HG03432 (cell line): ENCODE data around the gene CACNG1.

Experiments used
- ATAC-seq: cut with Tn5 transposase; IDR thresholded peaks from one replicate; pipeline ENCODE4 v1.9.1; 2021; ENCODE audit warnings: mild to moderate bottlenecking, moderate library complexity; ENCODE audit not compliant: unreplicated experiment

The CACNG1 gene

DNA sequence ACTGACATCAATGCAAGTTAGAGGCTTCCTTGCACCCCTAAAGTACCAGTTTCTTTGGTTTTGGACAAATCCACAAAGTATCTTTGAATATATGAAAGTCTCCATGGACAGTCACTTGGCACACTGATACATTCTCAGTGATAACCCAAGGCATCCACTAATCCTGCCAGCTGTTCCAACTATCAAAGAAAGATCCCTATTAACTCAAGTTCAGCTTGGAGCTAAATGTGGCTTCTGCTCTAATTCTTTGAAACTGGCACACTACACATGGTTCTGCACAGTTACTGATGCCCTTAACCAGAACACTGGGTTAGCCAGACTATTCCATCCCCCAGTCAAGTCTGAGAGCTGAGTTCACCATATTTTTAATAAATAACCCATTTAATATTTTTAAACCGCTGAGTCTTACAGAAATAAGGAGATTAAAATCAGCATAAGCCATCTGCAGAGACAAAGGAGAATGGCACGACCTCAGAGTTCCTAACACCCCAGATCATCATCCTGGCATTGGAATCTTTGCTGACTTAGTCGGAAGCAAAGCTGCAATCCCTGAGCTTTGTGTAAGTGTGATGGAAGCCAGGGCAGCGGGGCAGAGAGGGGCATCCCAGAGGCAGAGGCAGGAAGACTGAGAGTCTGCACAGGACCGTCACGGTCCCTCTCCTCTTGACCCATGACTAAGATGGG, 6.3 kb downstream of the CACNG1 start:
- no peak for ATAC-seq

DNA sequence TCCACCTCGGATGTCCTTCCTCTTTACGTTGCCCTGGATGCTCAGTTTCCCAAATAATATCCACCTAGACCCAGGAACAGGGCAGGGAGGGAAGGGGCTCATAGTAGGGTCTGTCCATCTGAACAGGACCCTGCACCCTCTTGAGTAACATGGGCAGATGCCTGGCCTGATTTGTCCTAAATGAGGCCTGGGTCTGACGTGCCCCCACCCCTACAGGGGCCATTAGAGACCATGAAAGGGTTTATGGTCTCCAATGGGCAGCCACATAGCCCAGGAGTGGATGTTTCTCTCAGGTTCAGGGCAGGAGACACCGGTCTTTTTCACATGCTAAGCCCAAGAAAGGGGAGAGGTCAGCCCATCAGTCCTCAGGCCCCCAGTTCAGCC, 6.8 kb downstream of the CACNG1 start:
- ATAC-seq: no peak

DNA sequence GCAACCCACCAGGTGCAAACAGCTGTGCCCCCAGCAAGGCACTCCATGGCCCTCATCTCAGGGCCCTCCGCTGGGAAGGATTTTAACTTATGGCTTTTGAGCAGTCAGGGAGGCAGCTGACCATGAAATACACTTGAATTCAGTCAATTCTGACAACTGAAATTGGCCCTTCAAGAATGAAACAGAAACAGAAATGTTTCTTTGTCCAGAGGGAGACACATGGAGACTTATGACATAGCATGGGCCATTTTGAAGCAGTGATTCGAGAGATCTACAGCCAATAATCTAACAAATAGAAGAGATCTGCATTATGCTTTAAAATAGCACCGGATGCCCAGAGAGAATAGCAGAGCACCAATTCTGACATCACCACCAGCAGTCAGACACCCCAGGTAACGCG, 7.5 kb downstream of the CACNG1 start:
- no peak for ATAC-seq

DNA sequence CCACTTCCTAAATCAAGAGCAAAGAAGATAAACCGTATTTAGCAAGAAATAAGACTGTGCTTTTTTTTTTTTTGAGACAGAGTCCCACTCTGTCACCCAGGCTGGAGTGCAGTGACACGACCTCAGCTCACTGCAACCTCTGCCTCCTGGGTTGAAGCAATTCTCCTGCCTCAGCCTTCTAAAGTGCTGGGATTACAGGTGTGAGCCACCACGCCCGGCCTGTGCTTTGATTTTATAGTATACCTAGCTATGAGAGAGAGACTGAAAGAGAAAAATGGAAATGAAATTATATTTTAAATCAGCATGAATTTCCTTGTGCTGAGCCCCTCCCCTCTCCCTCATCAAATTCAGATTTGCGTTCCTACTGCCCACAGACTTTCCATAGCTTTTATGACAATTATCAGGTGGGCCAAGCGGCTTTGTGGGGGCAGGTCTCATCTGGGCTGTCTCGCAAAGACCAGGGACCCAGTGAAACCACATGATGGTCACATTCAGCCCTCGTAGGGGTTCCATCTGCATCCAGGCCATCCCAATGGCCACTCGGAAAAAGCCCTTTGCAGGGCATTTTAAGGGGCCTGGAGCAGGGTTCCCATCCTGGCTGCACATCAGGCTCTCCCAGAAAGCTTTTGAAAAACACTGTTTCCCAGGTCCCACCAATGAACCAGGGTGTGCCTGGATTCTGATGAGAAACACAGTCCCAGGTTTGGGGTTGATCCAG, 8.5 kb downstream of the CACNG1 start:
- no peak for ATAC-seq

DNA sequence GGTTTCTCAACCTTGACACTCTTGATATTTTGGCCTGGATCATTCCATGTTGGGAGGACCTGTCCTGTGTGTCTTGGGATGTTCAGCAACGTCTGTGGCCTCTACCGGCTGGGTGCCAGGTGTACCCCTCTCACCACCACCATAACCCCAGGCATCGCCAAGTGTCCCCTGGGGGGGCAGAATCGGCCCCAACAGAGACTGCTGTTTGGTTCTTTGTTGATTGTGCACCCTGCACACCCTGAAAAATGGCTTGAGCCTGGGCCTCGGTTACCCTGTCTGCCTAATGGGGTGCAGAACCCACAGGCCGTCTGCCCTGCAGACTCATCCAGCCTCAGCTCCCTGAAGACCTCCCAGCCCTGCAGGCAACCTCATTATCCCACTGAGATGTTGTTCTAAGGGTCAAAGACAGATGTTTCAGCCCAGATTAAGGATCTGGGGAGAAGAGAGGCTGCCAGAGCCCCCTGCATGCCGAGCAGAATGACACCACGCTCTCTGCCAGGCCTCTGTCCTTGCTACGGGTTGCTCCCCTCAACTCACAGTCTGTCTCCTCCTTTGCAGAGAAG, 9.2 kb downstream of the CACNG1 start:
- ATAC-seq: no peak

DNA sequence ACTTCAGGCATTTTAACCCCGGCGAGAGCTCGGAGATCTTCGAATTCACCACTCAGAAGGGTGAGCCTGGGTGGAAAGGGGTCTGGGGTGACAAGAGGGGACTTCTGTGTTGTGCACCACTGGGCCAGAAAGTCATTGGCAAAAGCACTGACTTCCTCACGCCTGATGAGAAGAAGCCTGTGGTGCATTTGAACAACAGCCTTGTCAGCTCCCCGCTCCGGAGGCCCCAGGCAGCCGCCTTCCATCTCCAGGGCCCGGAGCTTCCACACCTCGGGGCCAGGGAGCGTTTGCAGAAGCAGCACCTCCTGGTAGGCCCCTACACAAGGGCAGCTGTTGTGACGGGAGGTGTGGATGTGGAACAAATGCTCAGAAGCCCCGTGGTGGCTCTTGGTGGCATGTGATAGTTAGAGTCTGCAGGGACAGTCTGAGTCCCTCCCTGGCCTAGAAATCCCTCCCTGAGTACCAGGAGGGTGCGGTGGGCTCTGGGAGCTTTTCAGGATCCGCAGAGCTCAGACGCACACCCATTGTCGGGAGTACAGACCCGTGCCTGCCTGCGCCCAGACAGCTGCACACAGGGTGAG, 9.7 kb downstream of the CACNG1 start:
- no peak for ATAC-seq

DNA sequence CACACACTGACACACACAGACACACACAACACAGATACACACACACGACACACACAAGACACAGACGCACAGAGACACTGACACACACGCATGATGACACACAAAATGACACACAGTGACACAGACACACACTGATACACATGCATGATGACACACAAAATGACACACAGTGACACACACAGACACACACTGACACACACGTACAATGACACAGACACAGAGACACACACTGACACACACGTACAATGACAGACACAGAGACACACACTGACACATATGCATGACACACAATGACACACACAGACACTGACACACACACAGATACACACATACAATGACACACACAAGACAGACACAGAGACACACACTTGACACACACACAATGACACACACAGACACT, 10.3 kb downstream of the CACNG1 start:
- ATAC-seq: no peak

DNA sequence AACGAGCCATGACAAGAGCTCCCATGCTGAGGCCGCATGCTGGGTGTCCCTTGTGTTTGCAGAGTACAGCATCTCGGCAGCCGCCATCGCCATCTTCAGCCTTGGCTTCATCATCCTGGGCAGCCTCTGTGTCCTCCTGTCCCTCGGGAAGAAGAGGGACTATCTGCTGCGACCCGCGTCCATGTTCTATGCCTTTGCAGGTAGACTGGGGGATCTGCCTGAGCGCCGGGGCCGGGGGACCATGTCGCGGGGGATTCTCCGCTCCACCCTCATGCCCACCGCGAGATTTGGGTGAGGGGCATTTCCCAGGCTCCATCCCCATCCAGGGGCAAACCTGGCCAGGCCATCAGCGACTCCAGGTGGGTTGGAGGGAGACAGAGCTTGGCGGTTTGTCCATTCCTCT, 10.7 kb downstream of the CACNG1 start:
- no peak for ATAC-seq

DNA sequence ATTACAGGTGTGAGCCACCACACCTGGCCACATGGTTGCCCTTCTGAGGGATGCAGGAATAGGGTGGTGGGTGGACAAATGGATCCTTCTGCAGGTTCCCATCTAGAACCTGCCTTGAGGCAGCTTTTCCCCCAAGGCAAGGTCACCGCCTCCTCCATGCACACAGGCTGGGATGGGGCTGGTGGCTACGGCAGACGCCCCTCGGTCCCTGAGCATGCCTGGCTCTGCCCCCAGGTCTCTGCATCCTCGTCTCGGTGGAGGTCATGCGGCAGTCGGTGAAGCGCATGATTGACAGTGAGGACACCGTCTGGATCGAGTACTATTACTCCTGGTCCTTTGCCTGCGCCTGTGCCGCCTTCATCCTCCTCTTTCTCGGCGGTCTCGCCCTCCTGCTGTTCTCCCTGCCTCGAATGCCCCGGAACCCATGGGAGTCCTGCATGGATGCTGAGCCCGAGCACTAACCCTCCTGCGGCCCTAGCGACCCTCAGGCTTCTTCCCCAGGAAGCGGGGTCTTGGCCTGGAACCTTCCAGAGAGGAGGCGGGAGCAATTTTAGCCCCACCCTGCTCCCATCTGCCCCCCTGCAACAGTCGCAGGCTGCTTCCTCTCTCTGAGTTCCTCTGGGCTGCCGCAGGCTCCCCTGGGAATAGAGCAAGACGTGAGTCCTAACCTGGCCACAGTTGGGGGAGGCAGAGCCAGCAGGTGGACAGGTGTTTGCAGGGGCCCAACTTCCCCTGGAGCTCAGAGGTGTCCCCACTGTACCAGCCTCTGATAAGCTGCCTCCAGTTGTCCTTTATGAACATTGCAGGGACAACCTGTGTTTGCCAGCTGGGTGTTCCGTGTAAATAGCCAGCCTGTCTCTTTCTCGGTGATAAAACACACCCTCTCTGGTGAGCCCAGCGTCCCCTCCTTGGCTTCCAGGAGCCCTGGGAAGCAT, 11.7 kb downstream of the CACNG1 start:
- ATAC-seq: no peak

DNA sequence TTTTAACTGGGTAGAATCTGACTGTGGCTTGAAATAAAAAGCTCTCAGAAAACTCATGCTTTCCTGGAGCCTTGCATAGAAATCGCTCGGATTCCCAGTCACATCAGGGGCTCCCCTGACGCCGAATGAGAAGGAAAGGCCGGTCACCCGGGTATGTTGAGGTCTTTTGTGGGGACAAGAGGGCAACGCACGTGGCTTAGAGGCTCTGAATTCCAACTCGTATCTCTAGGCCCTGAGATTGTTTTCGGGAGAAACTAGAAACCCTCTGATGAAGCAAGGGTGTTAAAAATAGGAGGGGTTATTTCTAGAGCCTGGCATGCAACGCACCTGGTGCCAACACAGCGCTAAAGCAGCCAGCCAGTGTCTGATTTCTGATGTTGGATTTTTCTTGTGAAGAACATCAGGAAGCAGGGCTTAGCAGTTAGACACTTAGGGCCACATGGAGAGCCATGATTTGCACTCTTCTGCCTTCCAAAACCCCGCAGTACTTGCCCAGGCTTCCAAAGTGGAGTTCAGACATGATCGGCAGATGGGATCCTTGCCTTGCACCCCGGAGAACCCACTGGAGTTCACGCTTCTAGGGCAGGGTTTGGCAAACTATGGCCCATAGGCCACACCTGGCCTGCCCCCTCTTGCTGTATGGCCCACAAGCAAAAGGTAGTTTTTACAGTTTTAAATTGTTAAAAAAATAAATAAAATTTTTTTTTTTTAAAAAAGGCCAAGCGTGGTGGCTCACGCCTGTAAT, 12.6 kb downstream of the CACNG1 start:
- ATAC-seq: no peak

DNA sequence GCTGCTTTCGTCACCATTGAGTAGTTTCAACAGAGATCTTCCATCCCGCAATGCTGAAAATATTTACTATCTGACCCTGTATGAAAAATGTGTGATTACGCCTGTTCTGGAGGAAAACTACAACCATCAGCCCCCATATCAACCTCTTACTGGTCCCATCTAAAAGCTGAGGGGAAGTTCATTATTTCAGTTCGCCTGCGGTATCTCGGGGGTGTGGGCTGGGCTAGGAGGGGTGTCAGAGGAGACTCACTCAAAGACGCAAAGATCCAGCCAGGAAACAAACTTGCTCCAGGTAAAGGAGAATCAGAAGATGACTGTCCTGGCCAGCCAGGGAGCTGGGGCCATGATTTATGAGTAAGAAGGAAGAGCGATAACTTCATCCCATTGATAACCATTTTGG, 13.7 kb downstream of the CACNG1 start:
- ATAC-seq: no peak

DNA sequence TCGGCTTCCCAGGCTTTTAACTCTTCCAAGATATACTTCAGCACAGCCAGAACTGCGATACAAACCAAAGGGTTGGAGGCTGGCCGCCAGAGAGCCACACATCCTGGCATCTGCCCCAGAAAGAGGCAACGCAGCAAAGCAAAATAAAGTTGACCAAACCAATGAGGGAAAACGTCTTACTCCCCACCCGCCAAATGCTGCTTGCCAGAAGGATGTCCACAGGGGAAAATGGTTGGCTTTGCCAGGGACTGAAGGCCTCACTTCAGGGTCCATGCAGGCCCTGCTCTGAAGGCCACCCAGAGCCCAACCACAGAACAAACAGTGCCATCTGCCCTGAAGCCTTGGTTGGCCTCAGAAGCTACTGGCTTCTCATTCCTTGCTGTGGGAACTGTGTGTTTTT, 15.0 kb downstream of the CACNG1 start:
- no peak for ATAC-seq

DNA sequence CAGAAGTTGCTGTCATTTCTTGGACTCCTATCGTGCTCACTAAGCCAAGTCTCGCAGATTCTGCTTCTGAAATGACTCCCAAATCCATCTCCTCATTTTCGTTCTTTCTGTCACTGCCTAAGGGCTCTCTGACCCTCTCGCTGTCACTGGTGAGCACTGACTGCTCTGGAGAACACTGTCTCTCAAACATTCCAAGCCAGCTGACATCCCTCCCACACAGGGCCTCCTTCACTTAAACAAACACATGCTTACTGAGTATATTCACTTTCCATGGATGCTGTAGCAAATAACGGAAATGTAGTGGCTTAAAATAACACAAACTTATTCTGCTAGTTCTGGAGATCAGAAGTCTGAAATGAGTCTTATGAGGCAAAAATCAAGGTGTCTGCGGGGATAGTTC, 18.8 kb downstream of the CACNG1 start:
- no peak for ATAC-seq

DNA sequence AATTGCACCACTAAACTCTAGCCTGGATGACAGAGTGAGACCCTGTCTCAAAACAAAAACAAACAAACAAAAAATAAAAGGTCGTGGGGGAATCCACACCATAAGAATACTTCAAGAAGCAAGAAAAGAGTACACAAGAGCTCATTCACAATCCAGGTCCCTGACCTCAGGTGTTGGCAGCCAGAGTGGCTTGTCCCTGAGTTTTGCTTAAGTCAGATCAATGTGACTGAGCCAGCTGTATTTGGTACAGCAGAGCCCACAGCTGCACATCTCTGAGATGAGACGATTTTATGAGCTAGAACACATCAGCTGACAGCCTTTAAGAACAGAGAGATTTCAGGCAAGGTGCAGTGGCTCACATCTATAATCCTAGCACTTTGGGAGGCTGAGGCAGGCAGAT, 22.4 kb downstream of the CACNG1 start:
- ATAC-seq: no peak

DNA sequence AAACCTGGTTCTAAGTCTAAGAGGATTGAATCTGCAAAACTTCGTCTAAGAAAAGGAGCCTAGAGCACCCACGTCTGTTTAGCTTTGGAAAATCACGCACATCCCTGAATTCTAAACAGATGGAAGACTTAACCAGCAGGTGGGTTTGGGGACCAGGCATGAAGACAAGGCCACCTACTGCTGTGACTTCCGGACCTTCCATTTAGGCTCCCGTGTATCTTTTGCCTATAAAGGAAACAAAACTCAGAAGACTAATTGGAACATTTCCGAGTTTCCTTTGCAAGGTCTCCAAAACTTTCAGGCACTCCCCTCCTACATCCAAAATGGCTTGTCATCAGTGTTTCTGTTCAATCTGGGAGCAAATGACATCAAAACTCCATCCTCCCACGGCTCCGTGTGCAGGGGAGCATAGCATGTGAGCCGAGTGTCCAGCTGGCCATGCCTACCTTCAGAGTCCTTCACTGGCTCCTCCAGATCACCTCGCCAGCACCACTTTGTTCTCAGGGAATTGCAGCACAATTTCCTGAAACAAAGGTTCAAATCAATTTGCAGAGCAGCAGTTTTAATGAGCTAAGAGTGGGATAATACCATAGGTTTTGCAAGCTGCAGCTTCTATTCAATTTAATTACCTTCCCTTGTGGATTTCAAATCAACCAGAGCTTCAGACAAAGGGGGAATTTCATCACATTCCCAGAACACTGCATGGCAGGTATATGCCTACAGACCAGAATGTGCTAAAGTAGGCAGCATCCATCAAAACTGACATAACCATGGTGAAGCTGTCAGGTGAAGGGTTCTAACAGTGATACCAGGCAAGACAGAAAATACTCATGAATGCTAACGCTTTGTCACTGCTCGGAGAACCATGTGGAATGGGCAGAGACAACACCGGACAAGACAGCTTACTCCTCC, 23.5 kb downstream of the CACNG1 start:
- no peak for ATAC-seq

DNA sequence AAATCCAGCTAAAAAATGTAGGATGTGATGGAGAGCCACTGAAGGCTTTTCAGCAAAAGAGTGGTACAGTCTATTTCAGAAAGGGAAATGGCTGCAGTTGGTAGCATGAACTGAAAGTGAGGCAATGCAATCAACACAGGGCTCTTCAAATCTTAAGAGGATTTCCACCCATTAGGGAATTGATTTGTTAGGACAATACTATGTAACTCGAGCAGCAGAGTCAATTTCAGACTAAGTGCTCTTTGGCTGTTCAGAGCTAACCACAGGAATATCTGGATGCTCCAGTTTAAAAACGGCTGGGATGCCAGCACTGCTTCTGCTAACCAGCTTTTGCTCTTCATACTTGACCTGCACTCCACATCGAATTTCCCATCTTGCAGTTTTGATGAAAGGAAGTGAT, 24.6 kb downstream of the CACNG1 start:
- ATAC-seq: no peak

DNA sequence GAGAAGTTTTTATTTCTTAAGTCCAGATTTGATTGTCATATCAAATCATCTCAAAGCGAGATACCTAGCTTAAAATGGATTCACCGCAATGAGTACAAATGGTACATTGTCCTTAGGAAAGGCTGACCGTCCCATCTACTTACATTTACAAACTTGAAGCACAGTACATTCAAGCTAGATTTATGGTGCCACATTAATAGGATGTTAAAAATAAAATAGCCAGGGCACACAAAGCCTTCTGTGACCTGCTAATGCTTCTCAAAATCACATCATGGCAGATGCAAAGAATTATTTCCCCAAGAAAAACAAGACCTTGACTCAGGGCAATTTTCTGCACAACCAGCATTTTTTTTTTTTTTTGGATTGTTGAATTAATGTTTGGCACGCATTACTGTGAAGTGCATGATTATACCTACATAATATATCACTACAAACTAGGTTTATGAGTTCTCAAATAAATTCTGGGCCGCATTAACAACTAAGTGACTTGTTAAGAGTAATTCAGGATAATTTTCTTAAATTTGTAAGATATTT, 25.3 kb downstream of the CACNG1 start:
- no peak for ATAC-seq

DNA sequence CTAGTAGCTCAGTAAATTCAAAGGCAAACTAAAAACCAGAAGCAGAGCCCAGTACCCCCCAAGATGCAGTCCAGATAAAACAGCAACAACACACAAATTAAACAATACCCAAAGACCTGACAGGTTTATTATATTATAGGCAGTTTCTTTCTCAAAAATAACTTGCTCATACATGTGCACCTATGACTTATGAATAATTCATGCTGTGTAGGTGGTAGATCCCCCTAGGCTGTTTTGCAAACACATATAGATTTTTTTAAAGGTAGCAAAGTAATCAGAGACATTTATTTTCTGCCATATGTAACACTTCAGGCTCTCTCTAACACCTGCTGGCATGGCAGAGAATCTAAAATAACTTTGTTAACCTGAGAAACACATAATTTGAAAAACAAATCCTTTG, 27.2 kb downstream of the CACNG1 start:
- no peak for ATAC-seq

DNA sequence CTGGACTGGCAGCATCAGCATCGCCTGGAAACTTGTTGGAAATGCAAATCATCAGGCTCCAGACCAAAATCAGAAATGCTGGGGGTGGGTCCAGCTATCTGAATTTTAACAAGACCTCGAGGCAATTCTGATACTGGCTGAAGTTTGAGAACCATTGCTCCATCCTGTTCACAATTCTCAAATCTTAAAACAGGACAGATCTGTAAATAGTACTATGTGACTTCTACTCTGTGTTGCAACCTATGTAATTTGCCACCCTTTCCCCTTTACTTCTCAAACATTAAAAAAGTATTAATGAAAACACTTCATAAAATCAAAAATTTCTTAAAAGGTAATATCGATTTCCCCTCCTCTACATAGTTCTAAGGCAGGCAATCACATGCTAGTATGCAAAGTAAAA, 28.5 kb downstream of the CACNG1 start:
- no peak for ATAC-seq
